Endothelial cell of umbilical vein (primary cell): Measurements from ENCODE around the gene ATP6V0D1. TPM values are rescaled to one million over a fixed set of nuclear protein-coding genes. Genes with fewer than 3 reads are reported as not detected.

Source experiments
- BruUV-seq: library from RNA; stranded (reverse); fragments of 400-500 nt; replicated peaks from 2 replicates; lab custom pipeline; 2021; lab: Mats Ljungman, UMichigan
- CTCF ChIA-PET: fragments of 300-600, 350-600 bp; sonication (Branson Sonifier 250); formaldehyde crosslinking; loops from one replicate; lab custom pipeline; 2021; ENCODE audit warnings: antibody characterized with exemption, inconsistent platforms; lab: Charles Lee
- POLR2A ChIA-PET: fragments of 300-600, 350-600 bp; sonication (Branson Sonifier 250); formaldehyde crosslinking; loops from one replicate; lab custom pipeline; 2021; ENCODE audit warnings: antibody characterized with exemption, inconsistent platforms; lab: Charles Lee
- DNase-seq: peaks from one replicate; pipeline ENCODE4 v3.0.0-alpha.2; 2011; ENCODE audit warnings: low read depth, low spot score
- FAIRE-seq: peaks from 2 replicates; lab custom pipeline; 2011; peaks lifted over from hg19 to GRCh38; lab: Jason Lieb, UNC
- H2AFZ ChIP-seq: 2 replicates; pipeline ENCODE4 v1.6.0; 2012; ENCODE audit warnings: low read depth, low read length, control low read depth, inconsistent platforms
- H3K27ac ChIP-seq: 2 replicates; pipeline ENCODE4 v1.5.1; 2011; ENCODE audit warnings: low read depth, mild to moderate bottlenecking, control low read depth, low read length, moderate library complexity; ENCODE audit not compliant: insufficient read depth
- H3K27me3 ChIP-seq, 2 experiments: 2 replicates each; pipeline versions ENCODE4 v1.6.0 to v1.6.1; 2011; ENCODE audit warnings: low read length in 2 of 2, mixed read lengths in 1 of 2; ENCODE audit not compliant: control insufficient read depth in 2 of 2, insufficient read depth in 2 of 2
- H3K36me3 ChIP-seq, 2 experiments: 2 replicates in 1 of 2; 3 replicates in 1 of 2; pipeline ENCODE4 v1.5.1; 2011; ENCODE audit warnings: low read length in 2 of 2, mild to moderate bottlenecking in 1 of 2, moderate library complexity in 1 of 2; ENCODE audit not compliant: control insufficient read depth in 2 of 2, insufficient read depth in 2 of 2; ENCODE audit errors: extremely low read depth in 1 of 2
- H3K4me1 ChIP-seq: 3 replicates; pipeline ENCODE4 v1.5.1; 2011; ENCODE audit warnings: mild to moderate bottlenecking, low read length; ENCODE audit not compliant: control insufficient read depth, insufficient read depth; ENCODE audit errors: extremely low read depth
- H3K4me2 ChIP-seq: 2 replicates; pipeline ENCODE4 v1.6.1; 2011; ENCODE audit warnings: low read length, control low read depth, mixed read lengths; ENCODE audit not compliant: insufficient read depth
- H3K4me3 ChIP-seq, 3 experiments: fragments of 200-600 bp in 1 of 3; sonication (generic), shearing (Covaris generic) in 1 of 3; replicated peaks in 1 of 3; 2 replicates each; pipeline ENCODE4 v1.5.1; 2011 to 2016; ENCODE audit warnings: control low read depth in 3 of 3, low read length in 3 of 3, mild to moderate bottlenecking in 2 of 3, inconsistent platforms in 1 of 3, low read depth in 1 of 3, moderate library complexity in 1 of 3; ENCODE audit not compliant: insufficient read depth in 1 of 3
- H3K79me2 ChIP-seq: 2 replicates; pipeline ENCODE4 v1.6.0; 2012; ENCODE audit warnings: low read length, inconsistent platforms; ENCODE audit not compliant: control insufficient read depth, insufficient read depth
- H3K9ac ChIP-seq: replicated peaks from 2 replicates; pipeline ENCODE3; 2011; ENCODE audit warnings: low read length, control low read depth; ENCODE audit not compliant: insufficient read depth; ENCODE audit errors: extremely low read depth
- H3K9me1 ChIP-seq: replicated peaks from 3 replicates; pipeline ENCODE4 v1.6.0; 2011; ENCODE audit warnings: mild to moderate bottlenecking, low read length; ENCODE audit not compliant: control insufficient read depth, insufficient read depth; ENCODE audit errors: extremely low read depth
- H3K9me3 ChIP-seq: replicated peaks from 2 replicates; pipeline ENCODE4 v1.5.1; 2012; ENCODE audit warnings: low read length, inconsistent platforms; ENCODE audit not compliant: control insufficient read depth, insufficient read depth
- H4K20me1 ChIP-seq: replicated peaks from 2 replicates; pipeline ENCODE3; 2011; ENCODE audit warnings: mild to moderate bottlenecking, low read length; ENCODE audit not compliant: control insufficient read depth, insufficient read depth; ENCODE audit errors: extremely low read depth
- CTCF ChIP-seq, 2 donors: IDR thresholded peaks; 1 replicate in 1 of 2; 2 replicates in 1 of 2; pipeline ENCODE4 v1.5.1; 2011; ENCODE audit warnings: low read length in 2 of 2, mild to moderate bottlenecking in 2 of 2, moderate library complexity in 2 of 2, control low read depth in 1 of 2, inconsistent platforms in 1 of 2, low read depth in 1 of 2; ENCODE audit not compliant: insufficient read depth in 1 of 2; ENCODE audit errors: extremely low read depth in 1 of 2
- EZH2 ChIP-seq: IDR thresholded peaks from 2 replicates; pipeline ENCODE4 v1.6.1; 2012; ENCODE audit warnings: borderline replicate concordance, low read depth, mild to moderate bottlenecking, moderate library complexity, low read length, inconsistent platforms; ENCODE audit not compliant: severe bottlenecking
- FOS ChIP-seq: IDR thresholded peaks from 2 replicates; pipeline ENCODE4 v1.6.1; 2011; ENCODE audit warnings: mild to moderate bottlenecking, low read length, moderate library complexity, borderline replicate concordance; ENCODE audit not compliant: insufficient read depth
- GATA2 ChIP-seq: IDR thresholded peaks from 2 replicates; pipeline ENCODE4 v1.7.0; 2011; ENCODE audit warnings: low read depth, mild to moderate bottlenecking, moderate library complexity, mixed read lengths, low read length; ENCODE audit not compliant: insufficient read length, insufficient read depth
- JUN ChIP-seq: IDR thresholded peaks from 2 replicates; pipeline ENCODE4 v1.6.1; 2011; ENCODE audit warnings: borderline replicate concordance, low read depth; ENCODE audit not compliant: insufficient read length, insufficient read depth
- MAX ChIP-seq: IDR thresholded peaks from 2 replicates; pipeline ENCODE4 v1.6.1; 2011; ENCODE audit not compliant: insufficient read depth, insufficient read length
- MYC ChIP-seq: IDR thresholded peaks from one replicate; pipeline ENCODE4 v1.6.1; 2011; ENCODE audit warnings: mild to moderate bottlenecking, low read depth, low read length
- POLR2A ChIP-seq: IDR thresholded peaks from 2 replicates; pipeline ENCODE4 v1.6.1; 2012; ENCODE audit warnings: low read depth, mild to moderate bottlenecking, control low read depth, low read length
- POLR2AphosphoS5 ChIP-seq: IDR thresholded peaks from 2 replicates; pipeline ENCODE4 v1.6.1; 2012; ENCODE audit warnings: low read depth, mild to moderate bottlenecking, control low read depth, low read length, moderate library complexity; ENCODE audit not compliant: insufficient read depth
- dilution Hi-C: fragments of 300-500 bp; cut with MboI; formaldehyde crosslinking; loops from one replicate; pipeline ENCODE4 v1.15.0; 2019; ENCODE audit warnings: low sequenced_read_pairs; ENCODE audit not compliant: extremely low pct_ligation_motif_present
- intact Hi-C: fragments of 100-400 bp; cut with micrococcal nuclease; formaldehyde crosslinking; loops from one replicate; pipeline ENCODE4 v1.10.0; 2022
- polyA plus RNA-seq, 4 experiments: library from polyadenylated mRNA; depleted of rRNA in 3 of 4; stranded (reverse) in 3 of 4; unstranded in 1 of 4; fragments of >200 nt; gene quantifications; 2 replicates each; pipeline versions ENCODE4 v1.2.1 to v1.2.3, GENCODE V29; 2011 to 2012; ENCODE audit warnings: missing spikeins in 1 of 4
- total RNA-seq: library from RNA; stranded (reverse); gene quantifications from 2 replicates; pipeline ENCODE4 v1.2.3, GENCODE V29; 2021

The ATP6V0D1 gene
- total and polyA plus RNA-seq, 2 donors (not counting 3 experiments of a cell fraction or from before 2014, with no cell fraction given), result 82.8 to 232 TPM

- H3K4me1 ChIP-seq, result peaks cover under 1% of the 10 kb centered on the region
- H3K4me3 ChIP-seq, result no peak overlapping the region
- H3K9me3 ChIP-seq, result no peaks in the 10 kb centered on the region
- dilution Hi-C loops, result no loop called here
- H3K9ac ChIP-seq, result no peak overlapping the region
- DNase-seq (no peak), FAIRE-seq (no peak)
- TF ChIP-seq CTCF (IDR thresholded peaks at IDR 0.05; ENCODE audit: extremely low read depth in 1 of 2, insufficient read depth in 1 of 2, low read depth in 1 of 2, low read length in 2 of 2) (no peak), GATA2 (no peak), MYC (no peak), POLR2A (no peak), JUN (no peak), EZH2 (no peak), MAX (no peak), POLR2AphosphoS5 (no peak), FOS (no peak)
- no peak overlapping the region for H3K4me2 ChIP-seq
- BruUV-seq, result no TSS peak
- no peaks in the 10 kb centered on the region for H3K79me2 ChIP-seq
- POLR2A ChIA-PET, result no interaction called here
- H3K36me3 ChIP-seq, result peaks cover 0 to 21% of the 10 kb centered on the region in 2 experiments
- CTCF ChIA-PET, result interaction anchor here (1.1 to 1.4 kb wide), 3 partner anchors 20 to 37 kb away, joined by 4 to 5 read pairs (median 4); no protein-coding TSS in a partner anchor
- intact Hi-C loops, result no loop called here
- H2AFZ ChIP-seq, result no peak overlapping the region
- no peak overlapping the region for H3K27ac ChIP-seq
- no peaks in the 10 kb centered on the region for H4K20me1 ChIP-seq
- H3K9me1 ChIP-seq, result no peaks in the 10 kb centered on the region
- no peaks in the 10 kb centered on the region for H3K27me3 ChIP-seq
These were observed 44.2 kb downstream of the ATP6V0D1 start for GRCh38 chr16:67436640-67437193.
